SK-N-MC (cell line): ENCODE results near the gene CCDC40.

Experiments used
- EZH2 ChIP-seq: fragments of 200-600 bp; sonication (generic); IDR thresholded peaks from one replicate; pipeline ENCODE4 v1.6.1; 2017; ENCODE audit warnings: antibody characterized with exemption
- FOXP2 ChIP-seq: optimal IDR thresholded peaks from 2 replicates; pipeline ENCODE3; 2011; ENCODE audit warnings: mild to moderate bottlenecking, moderate library complexity; ENCODE audit not compliant: insufficient read depth; ENCODE audit errors: extremely low read length, control extremely low read depth
- POLR2AphosphoS5 ChIP-seq: IDR thresholded peaks from 2 replicates; pipeline ENCODE4 v1.6.1; 2012; ENCODE audit warnings: mild to moderate bottlenecking, low read depth, low read length, borderline replicate concordance

DNA sequence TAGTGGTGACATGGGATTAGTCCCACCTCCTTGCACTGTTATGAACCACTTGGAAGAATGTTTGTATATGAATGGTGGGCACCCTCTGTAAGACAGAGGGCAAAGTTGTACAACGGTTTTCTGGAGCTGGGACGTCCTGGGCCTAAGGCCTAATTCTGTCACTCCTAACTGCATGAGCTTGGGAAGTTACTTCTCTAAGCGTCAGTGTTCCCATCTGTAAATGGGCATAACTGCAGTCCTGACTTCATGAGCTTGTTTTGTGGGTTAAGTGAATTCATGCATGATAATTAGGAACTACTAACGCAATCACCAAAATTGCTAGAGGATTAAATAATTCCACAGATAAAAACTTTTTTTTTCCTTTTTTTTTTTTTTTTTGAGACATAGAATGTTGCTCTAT is 2.6 kb upstream of the CCDC40 start:
- TF ChIP-seq EZH2, result no peak
- no peak for TF ChIP-seq POLR2AphosphoS5
- TF ChIP-seq FOXP2, result no peak
